Peyer's patch (tissue), 4 donors: ENCODE results near the gene MTFMT. TPM values are rescaled to one million over a fixed set of nuclear protein-coding genes. Genes with fewer than 3 reads are reported as not detected.

Source experiments
- DNase-seq, 3 donors: peaks; one replicate each; pipeline ENCODE4 v3.0.0-alpha.2; 2017 to 2019
- H3K27ac ChIP-seq, 4 donors: fragments of 200-600 bp; sonication (generic); one replicate each; pipeline ENCODE4 v1.5.1; 2016 to 2019
- H3K27me3 ChIP-seq, 2 donors: fragments of 200-600 bp; sonication (generic); one replicate each; pipeline ENCODE4 v1.5.1; 2019
- H3K36me3 ChIP-seq, 3 donors: fragments of 200-600 bp; sonication (generic); one replicate each; pipeline ENCODE4 v1.5.1; 2016 to 2019
- H3K4me1 ChIP-seq, 4 donors: fragments of 200-600 bp; sonication (generic); one replicate each; pipeline ENCODE4 v1.5.1; 2016 to 2019
- H3K4me3 ChIP-seq, 4 donors: fragments of 200-600 bp; sonication (generic); 1 replicate in 3 of 4; 2 replicates in 1 of 4; pipeline ENCODE4 v1.5.1; 2016 to 2019; ENCODE audit warnings: mild to moderate bottlenecking in 1 of 4
- H3K9me3 ChIP-seq, 4 donors: fragments of 200-600 bp; sonication (generic); one replicate each; pipeline ENCODE4 v1.5.1; 2016 to 2019; ENCODE audit warnings: mild to moderate bottlenecking in 1 of 4
- CTCF ChIP-seq, 6 experiments: fragments of 450-650 bp in 4 of 6; fragments of 200-600 bp in 2 of 6; sonication (generic) in 1 of 6; IDR thresholded peaks; one replicate each; pipeline ENCODE4 v1.5.1; 2017 to 2019; ENCODE audit warnings: antibody characterized with exemption in 6 of 6, mild to moderate bottlenecking in 3 of 6, moderate library complexity in 1 of 6
- POLR2A ChIP-seq, 2 donors: fragments of 450-650 bp; IDR thresholded peaks; one replicate each; pipeline ENCODE4 v1.5.1; 2017; ENCODE audit warnings: antibody characterized with exemption in 2 of 2, mild to moderate bottlenecking in 2 of 2, moderate library complexity in 2 of 2
- total RNA-seq, 4 donors: library from RNA; depleted of rRNA; stranded (reverse); fragments of >200 nt; gene quantifications; one replicate each; pipeline ENCODE4 v1.1.0, GENCODE V29; 2016

Gene MTFMT
- total RNA-seq, 4 donors from 2014 or later: 22.3 to 39.9 (median 36.9) TPM

DNA sequence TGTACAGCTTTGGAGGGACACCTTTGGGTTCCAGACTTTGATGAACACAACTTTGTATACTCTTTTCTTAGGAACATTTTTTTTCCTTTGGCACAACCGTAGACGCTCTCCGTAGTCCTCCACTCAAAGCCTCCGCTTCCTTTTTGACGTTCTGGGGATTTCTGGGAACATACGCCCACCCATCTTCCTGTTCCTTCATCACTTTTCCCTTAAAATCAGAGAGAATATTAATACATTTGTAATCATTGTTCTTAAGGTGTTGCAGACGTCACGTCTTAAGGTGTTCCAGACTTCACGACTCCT is 39.3 kb downstream of the MTFMT start:
- TF ChIP-seq POLR2A (IDR thresholded peaks at IDR 0.05) (no peak), CTCF (IDR thresholded peaks at IDR 0.05) (no peak)
- Histone ChIP-seq H3K27me3 (no peaks in the 10 kb centered on the region), H3K9me3 (no peaks in the 10 kb centered on the region), H3K4me1 (peaks cover 0 to 22% (median 0%) of the 10 kb centered on the region in 4 donors), H3K4me3 (peak overlapping the region; percentile 88 to 98 (median 92)), H3K27ac (peak overlapping the region; percentile 90 to 95 (median 92)), H3K36me3 (no peaks in the 10 kb centered on the region)
- no peak for DNase-seq

DNA sequence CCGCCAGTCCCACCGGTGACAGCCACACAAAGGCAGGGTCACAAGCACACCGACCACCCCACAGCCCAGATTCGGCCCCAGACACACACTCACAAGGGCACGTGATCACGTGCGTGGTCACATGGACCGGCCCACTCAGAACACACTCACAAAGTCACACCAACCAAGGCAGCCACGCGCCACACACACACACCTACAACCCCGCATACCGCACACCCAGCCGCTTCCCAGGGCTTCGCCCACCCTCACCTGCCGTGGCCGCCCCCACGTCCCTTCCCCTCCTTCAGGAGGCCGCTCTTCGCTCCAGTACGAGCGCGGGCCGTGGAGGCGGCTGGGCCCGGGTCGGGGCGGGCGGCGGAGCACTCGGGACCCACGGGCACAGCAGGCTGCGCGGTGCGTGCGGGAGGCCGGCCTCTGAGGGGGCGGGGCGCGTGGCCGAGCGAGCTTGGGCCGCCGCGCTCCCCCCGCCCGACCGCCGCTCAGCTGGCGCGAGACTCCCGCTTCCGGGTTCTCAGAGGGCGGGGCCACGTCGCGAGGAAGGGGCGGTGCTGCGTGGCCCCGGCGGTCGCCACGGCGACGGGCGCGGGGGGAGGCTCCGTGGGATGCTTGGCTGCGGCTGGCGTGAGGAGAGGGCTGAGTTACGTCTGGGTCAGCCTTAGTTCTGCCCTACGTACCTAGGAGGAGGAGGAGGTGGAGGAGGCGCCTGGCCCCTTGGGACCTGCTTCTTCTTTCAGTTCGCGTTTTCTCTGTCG is 39.8 kb downstream of the MTFMT start, which contains the start of gene SPG21:
SPG21 (minus strand) TSS at position 499 of the 752 bp plus-strand sequence. CDS start 6,345 bp downstream, outside the sequence.
- Histone ChIP-seq H3K9me3 (no peaks in the 10 kb centered on the region), H3K4me3 (peak within 1 kb of the TSS; percentile 88 to 98 (median 92)), H3K27me3 (no peaks in the 10 kb centered on the region), H3K27ac (peak within 1 kb of the TSS; percentile 90 to 95 (median 92)), H3K4me1 (peaks cover 0 to 28% (median 0%) of the 10 kb centered on the region in 4 donors), H3K36me3 (no peaks in the 10 kb centered on the region)
- TF ChIP-seq CTCF (IDR thresholded peaks at IDR 0.05) (peak in 1 of 6 experiments; percentile 7), POLR2A (IDR thresholded peaks at IDR 0.05) (peak; percentile 40 to 61)
- DNase-seq: peak; percentile 89 to 96 (median 95)

DNA sequence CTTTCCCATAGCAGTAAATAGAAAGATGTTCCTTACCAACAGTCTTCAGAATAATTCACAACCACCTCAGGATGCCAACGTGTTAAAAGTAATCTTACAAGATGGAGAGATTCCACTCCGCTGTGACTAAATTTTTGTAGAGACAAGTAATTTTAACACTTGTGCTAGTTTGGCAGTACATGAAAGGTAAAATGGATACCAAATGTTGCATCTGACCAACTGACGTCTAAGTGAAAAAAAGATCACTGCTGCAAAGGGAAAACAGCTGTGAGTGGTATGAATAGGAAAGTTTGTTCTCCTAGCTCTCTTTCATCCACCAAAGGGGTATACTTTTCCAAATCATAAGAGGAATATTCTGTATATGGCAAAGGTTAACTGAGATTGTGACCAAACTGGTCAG is 42.3 kb downstream of the MTFMT start:
- DNase-seq: no peak
- Histone ChIP-seq H3K9me3 (no peaks in the 10 kb centered on the region), H3K27me3 (no peaks in the 10 kb centered on the region), H3K4me3 (no peak overlapping the region), H3K36me3 (no peaks in the 10 kb centered on the region), H3K4me1 (peaks cover 0 to 30% (median 0%) of the 10 kb centered on the region in 4 donors), H3K27ac (no peak overlapping the region)
- TF ChIP-seq POLR2A (IDR thresholded peaks at IDR 0.05) (no peak), CTCF (IDR thresholded peaks at IDR 0.05) (no peak)

DNA sequence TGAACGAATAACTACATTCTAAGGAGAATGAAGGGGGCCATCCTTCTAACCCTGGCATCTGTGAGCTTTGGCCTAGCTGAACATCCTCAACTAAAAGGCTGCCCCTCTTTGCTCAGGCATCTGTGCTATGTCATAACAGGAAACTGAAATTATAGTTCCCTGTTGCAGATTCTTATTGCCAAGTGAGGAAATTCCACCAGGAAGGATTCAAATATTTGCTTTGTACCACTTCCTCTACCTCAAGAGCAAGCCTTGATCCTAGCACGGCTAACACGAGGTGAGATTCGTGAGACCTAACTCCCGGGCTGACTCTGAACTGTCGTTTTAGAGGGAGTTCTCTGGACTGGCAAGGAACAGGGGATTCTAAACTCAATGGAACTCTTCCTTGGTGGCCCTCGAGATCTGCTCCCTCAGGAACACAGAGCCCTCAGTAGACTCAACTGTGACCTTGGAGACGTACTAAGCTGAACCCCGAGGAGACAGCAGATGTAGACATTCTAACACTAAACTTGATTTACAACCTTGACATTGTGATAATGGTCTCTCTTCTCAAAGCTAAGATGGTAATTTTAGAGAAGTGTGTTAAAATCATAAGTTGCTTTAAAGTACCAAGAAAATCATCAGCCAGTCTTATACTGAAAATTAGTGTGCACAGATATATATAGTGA is 43.9 kb downstream of the MTFMT start:
- no peak overlapping the region for H3K4me3 ChIP-seq
- no peak for DNase-seq
- no peaks in the 10 kb centered on the region for H3K9me3 ChIP-seq
- TF ChIP-seq CTCF (IDR thresholded peaks at IDR 0.05): no peak
- TF ChIP-seq POLR2A (IDR thresholded peaks at IDR 0.05): no peak
- no peaks in the 10 kb centered on the region for H3K36me3 ChIP-seq
- peak overlapping the region in 3 of 4 donors; percentile 18 to 47 (median 32) for H3K27ac ChIP-seq
- H3K27me3 ChIP-seq: no peaks in the 10 kb centered on the region
- H3K4me1 ChIP-seq: peaks cover 0 to 34% (median 0%) of the 10 kb centered on the region in 4 donors

- Histone ChIP-seq H3K9me3 (no peaks in the 10 kb centered on the region), H3K4me1 (peaks cover 0 to 22% (median 0%) of the 10 kb centered on the region in 4 donors), H3K4me3 (no peak overlapping the region), H3K36me3 (peaks cover 0 to 25% (median 0%) of the 10 kb centered on the region in 3 donors), H3K27ac (no peak overlapping the region), H3K27me3 (no peaks in the 10 kb centered on the region)
- TF ChIP-seq POLR2A (IDR thresholded peaks at IDR 0.05) (no peak), CTCF (IDR thresholded peaks at IDR 0.05) (no peak)
- DNase-seq: no peak
These were observed 47.0 kb downstream of the MTFMT start for GRCh38 chr15:64982472-64982871.
